ENCODE results near the gene FKBP7.
"Not testable (repeated sequence)": the region's sequence is repeated elsewhere in the genome, so short reads cannot be mapped to it uniquely, and the experiment has no call there.

Gene FKBP7, protein sequence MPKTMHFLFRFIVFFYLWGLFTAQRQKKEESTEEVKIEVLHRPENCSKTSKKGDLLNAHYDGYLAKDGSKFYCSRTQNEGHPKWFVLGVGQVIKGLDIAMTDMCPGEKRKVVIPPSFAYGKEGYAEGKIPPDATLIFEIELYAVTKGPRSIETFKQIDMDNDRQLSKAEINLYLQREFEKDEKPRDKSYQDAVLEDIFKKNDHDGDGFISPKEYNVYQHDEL

DNA sequence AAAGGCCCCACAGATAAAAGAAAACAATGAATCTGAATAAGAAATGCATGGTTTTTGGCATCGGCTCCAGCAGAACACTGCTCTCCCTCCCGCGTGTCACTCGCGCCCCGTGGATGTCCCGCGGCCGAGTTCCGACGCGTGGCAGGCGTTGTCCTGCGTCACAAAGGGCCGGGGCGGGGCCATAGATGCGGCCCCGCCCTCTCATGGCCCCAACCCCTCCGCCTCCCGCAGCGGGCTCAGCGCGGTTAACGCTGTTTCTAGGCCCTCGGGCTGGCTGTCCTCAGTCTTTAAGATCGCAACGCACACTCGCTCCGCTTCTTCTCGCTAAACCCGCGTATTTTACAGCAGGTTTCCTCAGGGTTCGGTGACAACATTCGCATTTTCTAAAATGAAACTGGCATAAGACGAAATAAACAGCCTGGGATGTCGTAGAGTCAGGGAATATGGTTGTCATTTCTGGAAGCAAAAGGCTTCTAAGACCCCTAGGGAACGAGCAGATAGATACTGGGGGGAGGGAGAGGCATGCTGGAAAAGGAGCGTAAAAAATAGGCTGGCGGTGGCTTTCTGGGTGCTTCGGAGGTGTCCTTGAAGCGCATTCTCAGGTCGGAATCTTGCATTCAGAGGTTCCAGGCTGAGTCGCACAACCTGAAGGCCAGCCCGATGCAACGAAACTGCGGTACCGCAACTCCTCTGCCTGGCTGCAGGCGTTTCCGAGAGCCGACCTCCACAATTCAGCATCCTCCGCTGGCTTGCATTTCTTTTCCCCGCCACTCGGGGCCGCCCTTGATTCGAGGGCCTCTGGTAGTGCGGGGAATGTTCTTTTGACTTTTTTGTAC, at the start of gene FKBP7:
TSS of gene FKBP7 (minus strand) at position 162 of the 836 bp plus-strand sequence. CDS start at position 61, 101 bp downstream.
- no peak for DNase-seq

DNA sequence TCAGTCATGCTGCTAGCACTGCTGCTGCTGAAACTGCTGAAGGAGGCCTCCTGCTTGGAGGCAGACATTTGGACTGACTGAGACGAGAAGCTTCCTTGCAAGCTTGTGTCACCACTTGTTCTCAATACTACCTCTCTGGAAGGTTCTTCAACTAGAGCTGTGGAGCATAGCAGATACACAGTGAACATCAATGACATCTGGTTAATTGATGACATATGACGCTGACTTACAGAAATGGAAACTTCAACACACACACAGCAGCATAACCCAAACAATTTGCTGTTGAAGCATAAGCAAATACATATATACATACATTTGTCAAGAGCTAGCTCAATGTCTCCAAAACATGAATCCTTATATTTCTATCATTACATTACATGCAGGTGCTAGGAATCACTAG, 49.2 kb upstream of the FKBP7 start:
- no peak for DNase-seq

DNA sequence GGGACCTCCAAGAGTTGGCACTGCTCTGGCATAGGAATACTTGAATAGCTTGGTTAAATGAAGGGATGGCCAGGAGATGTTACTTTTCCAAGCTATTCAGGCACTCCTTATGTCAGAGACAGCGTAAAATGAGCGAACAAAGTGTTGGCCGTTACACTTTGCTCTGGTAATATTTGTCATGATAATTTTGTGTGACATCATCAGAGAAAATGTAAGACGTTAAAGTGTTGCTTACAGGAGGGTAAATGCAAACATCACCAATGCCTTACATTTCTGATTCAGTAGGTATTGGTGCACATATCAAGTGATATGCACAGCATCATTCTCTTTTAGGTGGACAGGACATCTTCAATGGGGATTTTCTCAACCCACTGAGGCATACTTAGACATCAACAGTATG, 47.9 kb upstream of the FKBP7 start:
- DNase-seq, result no peak

DNA sequence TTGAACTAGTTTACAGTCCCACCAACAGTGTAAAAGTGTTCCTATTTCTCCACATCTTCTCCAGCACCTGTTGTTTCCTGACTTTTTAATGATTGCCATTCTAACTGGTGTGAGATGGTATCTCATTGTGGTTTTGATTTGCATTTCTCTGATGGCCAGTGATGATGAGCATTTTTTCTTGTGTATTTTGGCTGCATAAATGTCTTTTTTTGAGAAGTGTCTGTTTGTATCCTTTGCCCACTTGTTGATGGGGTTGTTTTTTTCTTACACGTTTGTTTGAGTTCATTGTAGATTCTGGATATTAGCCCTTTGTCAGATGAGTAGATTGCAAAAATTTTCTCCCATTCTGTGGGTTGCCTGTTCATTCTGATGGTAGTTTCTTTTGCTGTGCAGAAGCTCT, 47.1 kb upstream of the FKBP7 start:
- DNase-seq, result not testable (repeated sequence)

DNA sequence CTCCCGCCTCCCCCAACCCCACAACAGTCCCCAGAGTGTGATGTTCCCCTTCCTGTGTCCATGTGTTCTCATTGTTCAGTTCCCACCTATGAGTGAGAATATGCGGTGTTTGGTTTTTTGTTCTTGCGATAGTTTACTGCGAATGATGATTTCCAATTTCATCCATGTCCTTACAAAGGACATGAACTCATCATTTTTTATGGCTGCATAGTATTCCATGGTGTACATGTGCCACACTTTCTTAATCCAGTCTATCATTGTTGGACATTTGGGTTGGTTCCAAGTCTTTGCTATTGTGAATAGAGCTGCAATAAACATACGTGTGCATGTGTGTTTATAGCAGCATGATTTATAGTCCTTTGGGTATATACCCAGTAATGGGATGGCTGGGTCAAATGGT, 46.6 kb upstream of the FKBP7 start:
- not testable (repeated sequence) for DNase-seq

DNA sequence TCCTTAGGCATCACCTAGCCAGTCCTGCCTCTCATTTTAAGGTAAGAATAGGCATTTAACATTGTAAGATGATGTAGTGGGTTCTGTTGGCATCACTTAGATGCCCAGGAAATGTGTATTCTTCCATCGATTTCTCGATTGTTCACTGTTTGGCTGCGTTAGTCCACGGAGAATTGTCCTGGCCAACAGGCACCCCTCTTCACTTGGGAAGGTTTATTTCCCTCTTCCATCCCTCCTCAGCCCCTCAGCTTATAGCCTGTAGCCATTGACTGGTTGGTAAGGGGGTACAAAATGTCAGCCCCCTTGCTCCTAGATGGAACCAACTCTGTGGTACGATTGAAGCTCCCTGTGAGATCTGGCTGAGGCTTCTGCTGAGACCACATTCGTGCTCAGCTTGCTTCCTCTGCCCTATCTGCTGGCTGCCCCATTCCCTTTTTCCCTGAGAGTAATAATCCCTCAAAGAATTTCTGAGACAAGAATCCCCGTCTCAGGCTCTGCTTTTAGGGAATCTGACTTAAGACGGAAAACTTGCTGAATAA, 45.3 kb upstream of the FKBP7 start:
- DNase-seq, result no peak

DNA sequence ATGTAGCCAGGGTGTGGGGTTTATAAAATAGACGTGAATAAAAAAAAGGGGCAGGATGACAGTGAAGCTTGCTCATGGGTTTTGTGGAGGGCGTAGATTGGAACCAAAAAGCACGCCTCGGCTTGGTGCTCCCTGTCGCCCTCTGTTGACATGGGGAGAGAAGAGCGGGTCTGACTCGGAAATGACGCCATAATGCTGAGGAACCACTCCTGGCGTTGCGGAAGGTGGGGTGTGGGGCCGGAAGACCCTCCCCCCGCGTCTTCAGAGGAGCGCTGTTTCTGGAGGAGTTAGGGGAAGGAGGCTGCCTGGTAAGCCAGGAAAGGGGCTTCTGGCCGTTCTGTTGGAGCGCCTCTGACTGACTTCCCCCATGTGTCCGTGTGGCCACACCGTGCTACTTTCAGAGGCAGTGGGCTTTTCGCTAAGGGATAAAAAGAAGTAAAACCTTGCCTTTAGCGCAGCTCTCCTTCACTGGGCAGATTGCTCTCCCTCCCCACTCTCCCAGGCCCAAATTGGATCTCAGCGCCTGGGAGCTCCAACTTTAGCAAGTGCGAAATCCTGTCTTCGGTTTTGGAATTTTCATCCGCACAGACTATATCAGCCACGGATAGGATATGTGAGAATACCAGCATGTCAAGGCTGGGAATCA, 44.7 kb upstream of the FKBP7 start:
- peak; percentile 20 for DNase-seq

DNA sequence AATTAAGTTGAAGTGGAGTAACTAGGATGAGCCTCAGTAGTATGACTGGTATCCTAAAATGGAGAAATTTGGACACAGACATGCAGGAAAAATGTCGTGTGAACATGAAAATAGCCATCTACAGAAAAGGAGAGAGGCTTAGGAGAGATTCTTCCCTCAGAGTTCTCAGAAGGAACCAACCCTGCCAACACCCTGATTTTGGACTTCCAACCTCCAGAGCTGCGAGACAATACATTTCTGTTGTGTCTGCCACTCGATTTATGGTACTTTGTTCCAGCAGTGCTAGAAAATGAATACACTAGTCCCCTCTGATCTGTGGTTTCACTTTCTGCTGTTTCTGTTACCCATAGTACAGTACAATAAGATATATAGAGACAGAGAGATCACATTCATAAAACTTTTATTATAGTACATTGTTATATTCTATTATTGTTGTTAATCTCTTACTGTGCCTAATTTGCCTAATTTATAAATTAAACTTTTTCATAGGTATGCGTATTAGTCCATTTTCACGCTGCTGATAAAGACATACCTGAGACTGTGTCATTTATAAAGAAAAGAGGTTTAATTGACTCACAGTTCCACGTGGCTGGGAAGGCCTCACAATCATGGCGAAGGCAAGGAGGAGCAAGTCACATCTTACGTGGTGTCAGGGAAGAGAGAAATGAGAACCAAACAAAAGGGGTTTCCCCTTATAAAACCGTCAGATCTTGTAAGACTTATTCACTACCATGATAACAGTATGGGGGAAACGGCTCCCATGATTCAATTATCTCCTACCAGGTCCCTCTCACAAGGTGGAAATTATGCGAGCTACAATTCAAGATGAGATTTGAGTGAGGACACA, 43.1 kb upstream of the FKBP7 start:
- no peak for DNase-seq

DNA sequence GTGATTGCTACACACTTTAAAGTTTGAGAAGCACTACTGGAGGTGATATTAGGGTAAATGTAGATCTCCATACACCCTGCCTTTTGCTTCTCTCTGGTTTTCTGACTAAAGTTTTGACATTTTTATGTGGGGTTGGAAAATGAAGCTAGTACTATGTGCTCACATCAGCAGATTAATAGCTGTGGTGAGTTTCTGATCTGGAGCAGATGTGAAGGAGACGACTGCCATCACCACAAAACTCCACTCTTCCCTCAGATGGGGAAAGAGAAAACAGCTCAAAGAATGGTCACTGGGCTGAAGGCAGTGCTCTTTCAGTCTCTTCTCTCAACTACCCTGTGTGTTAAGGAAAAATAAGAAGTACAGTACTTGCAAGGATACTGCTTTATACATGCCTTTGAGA, 39.1 kb upstream of the FKBP7 start:
- no peak for DNase-seq

DNA sequence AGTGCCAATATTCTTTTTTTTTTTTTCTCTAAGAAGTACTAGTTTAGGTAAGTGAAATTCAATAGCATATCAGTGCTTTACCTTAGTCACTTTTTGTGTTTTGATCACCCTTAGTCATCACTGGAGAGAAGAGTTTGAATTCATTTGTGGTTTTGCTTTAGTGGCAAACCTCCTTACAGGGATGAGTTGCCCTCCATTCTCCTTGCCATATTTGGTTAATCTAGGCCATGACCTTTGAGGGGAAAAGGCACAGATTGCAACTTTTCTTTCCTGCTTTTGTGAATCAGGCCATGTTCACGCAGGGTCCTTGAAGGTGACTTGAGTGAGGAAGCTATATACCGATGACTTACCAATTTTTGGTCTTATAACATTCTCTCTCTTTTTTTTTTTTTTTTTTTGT, 36.3 kb upstream of the FKBP7 start:
- DNase-seq, result no peak

DNA sequence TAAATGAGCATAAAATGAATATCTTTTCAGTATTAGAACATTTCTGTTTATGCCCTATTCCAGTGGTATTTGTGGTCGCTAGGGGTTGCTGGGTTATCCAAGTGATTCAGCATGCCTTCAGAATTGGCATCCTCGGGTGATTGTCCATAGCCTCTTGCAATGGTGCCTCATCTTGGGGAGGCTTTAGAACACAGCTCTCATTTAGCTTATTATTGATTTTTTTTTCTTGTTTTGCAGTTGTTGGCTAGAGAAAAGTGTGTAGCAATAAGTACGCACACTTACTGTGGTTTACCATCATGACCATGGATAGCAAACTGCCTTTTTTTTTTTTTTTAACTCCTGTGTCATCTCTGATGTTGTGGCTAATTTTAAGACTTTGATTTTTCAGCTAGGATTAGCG, 35.5 kb upstream of the FKBP7 start:
- no peak for DNase-seq

DNA sequence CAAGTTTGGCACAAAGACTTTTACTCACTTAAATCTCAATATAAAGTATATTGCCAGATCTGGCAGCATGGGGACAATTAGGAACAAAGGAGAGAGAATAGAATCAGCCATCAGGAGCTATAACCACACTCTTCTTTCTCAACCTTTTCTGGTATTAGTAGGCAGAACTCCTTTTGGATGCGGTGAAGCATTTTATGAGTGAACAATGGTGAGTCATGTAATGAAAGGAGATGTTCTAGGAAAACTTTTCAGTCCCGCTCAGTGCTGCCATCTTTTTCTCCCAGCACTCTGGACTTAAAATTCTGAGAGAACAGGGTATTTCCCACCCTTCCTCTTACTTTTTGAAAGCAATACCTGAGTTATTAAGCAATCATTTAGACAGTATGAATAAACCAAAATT, 34.1 kb upstream of the FKBP7 start:
- DNase-seq, result no peak

DNA sequence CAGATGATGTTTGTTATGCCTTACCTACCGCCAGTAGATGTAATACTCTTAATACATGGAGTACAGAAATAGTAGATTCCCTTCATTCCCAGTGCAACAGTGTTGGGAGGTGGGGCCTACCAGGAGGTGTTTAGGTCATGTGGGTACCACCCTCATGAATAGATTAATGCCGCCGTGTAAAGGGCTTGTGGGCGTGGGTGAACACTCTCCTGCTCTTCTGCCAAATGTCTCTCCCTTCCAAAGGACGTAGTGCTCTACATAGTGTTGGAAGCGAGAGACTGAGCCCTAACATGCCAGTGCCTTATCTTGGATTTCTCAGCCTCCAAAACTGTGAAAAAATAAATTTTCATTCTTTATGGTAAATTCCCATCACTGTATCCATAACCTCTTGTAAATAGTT, 32.0 kb upstream of the FKBP7 start:
- no peak for DNase-seq

DNA sequence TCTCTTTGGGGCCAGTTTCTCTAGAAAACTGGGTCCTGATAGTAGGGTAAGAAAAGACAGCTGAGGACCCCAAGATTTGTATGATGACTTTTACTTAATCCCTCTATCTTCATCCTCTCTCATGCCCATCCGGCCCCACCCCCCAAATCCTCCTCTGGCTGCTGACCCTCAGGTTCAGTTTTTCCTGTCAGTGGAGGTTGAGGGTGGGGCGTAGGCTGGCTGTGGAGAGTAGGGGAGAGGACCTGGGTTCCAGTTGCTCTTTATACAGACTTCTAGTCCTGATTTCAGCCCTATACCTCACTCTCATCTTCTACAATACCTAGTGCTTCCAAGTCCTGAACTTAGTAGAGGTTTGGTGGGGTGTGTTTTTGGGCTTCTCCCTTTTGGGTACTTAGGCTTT, 30.2 kb upstream of the FKBP7 start:
- DNase-seq, result no peak

DNA sequence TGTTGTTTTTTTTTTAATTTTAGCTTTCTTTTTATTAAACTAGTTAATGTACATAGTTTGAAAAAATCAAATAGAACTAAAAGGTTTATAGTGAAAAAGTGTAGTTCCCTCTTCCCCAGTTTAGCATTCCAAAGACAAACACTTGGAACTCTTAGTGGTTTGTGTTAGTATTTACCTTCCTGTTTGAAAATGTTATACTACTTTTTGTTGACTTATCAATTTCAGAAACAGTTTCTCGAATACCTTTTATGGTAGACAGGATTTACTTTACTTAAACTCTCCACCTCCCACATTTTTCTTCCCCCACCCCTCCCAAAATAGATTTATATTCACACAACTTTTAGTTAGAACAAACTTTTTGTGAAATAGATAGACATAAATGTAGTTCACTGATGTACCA, 28.5 kb upstream of the FKBP7 start:
- DNase-seq, result no peak

DNA sequence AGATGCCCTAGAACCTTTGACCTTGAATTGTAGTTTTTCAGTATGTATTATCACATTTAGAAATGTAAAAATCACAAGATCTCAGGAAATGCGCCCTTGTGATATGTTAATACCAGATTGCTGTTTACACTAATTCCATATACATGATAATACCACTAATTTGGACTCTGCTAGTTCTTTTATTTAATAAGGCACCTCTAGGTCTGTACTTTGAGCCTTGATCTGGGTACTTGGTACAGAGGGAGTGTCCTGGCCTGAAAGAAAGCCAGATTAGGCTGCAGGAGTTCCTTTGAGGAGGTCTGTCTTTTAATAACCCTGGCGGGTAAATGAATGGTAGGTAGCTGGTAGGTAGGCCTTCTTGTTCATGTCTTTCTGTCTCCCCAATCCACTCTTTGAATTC, 28.1 kb upstream of the FKBP7 start:
- DNase-seq, result no peak

DNA sequence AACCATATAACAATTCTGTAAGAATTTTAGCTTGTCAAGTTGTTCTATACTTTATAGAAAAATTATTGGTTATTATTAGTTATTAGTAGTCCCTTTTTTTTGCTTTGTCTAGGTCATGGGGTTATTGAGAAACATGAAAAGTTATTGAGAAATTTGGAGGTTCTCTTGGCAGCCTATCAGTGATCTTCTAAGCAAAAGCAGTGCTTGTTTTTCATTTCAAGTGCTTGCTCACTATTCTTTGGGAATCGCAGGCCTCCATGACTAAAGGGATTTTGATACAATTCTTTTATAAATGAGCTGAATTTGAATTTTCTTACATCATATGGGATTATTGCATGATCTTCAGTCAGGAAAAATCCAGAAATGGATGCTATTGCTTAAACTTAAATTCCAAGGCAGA, 27.7 kb upstream of the FKBP7 start:
- DNase-seq, result no peak

DNA sequence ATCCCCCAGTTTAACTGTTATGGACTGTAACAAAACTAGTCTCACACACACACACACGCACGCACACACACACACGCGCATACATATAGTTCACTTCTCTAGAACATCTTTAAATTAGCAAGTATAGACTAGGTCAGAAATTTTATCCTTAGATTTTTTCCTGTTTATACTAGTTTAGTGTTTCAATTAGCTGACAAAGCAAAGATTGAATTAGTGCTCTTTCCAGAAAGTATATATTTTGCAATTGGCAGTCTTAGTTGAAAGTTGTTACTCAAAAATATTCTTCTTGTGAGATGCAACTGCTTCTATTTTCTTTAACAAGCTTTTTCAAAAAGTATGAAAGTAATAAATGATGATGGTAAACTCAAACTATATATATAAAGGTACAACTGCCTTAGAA, 24.4 kb upstream of the FKBP7 start:
- DNase-seq, result no peak

DNA sequence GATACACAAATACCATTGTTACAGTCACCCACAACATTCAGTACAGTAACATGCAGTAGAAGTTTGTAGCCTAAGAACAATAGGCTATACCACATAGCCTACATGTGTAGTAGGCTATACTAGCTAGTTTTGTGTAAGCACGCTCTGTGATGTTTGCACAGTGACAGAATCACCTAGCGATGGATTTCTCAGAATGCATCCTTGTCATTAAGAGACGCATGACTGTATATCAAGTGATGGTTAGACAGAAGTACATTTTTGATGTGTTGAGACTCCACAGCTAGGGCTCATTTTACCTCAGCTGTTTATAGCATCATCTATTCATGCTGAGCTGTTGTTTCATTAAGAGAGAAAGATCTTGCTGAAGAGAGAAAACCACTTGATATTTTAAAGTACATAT, 21.2 kb upstream of the FKBP7 start:
- DNase-seq, result no peak

DNA sequence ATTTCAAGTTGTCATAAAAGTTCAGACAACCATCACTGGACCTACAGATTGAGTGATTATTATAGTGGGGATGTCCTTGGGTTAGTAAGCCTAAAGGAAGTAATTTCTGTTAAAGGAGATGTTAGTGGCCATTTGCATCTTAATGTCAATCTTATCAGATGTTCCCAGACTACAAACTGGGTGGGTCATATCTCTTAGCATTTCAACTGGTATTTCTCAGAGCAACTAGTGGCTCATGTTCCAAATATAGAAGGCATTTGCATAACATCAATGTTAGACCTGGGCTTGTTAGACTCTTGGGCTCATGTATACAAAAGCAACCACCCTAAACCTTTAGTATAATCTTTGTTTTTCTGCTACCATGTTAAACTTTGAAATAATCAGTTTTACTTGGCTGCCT, 19.7 kb upstream of the FKBP7 start:
- no peak for DNase-seq

DNA sequence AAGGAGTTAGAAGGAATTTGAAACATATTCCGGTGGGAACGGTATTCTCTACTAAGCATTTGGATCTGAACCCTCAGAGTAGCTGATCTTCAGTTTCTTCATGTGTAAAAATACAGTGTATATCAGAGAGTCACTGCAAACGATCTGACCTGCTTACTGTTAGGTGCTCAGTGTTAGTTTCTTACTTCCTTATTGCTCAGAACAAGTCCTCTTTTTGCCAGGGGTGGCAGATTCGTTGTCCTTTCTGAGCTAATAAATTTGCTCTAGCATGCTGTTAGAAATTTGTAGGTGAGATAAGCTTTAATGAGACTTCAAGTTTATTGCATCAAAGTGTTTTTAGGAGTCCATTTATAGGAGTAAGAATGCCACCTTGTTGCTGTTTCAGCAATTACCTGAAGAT, 17.6 kb upstream of the FKBP7 start:
- DNase-seq, result no peak

DNA sequence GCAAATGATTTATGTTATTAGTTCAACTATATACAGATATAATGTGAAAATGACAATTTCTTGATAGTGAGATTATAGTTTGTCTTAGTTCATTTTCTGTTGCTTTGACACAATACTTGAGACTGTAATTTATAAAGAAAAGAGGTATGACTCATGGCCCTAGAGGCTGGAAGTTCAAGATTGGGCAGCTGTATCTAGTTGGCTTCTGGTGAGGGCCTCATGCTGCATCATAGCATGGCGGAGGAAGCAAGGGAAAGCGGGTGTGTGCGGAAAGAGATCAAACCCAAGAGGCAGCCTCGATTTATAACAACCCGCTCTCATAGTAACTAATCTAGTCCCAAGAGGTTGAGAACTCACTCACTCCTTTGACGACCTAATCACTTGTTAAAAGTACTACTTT, 13.2 kb upstream of the FKBP7 start:
- no peak for DNase-seq

DNA sequence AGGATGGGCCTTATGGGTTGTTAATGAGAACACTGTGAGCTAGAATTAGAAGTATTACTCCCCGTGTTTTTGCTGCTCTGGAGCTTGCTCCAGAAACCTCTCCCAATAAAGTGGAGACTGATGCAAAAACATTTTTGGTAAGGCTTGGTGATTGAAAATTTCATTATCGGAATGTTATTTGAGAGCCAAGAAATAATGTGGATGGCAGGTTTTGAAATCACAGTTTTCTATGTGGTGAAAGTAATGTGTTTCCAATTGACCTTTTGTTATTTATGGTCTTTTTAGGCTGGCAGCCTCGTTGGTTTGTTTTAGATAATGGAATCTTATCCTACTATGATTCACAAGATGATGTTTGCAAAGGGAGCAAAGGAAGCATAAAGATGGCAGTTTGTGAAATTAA, 7.0 kb upstream of the FKBP7 start:
- no peak for DNase-seq
